Measurements from ENCODE around the gene POU6F2. TPM values are rescaled to one million over a fixed set of nuclear protein-coding genes. Genes with fewer than 3 reads are reported as not detected.

POU6F2 gene, protein sequence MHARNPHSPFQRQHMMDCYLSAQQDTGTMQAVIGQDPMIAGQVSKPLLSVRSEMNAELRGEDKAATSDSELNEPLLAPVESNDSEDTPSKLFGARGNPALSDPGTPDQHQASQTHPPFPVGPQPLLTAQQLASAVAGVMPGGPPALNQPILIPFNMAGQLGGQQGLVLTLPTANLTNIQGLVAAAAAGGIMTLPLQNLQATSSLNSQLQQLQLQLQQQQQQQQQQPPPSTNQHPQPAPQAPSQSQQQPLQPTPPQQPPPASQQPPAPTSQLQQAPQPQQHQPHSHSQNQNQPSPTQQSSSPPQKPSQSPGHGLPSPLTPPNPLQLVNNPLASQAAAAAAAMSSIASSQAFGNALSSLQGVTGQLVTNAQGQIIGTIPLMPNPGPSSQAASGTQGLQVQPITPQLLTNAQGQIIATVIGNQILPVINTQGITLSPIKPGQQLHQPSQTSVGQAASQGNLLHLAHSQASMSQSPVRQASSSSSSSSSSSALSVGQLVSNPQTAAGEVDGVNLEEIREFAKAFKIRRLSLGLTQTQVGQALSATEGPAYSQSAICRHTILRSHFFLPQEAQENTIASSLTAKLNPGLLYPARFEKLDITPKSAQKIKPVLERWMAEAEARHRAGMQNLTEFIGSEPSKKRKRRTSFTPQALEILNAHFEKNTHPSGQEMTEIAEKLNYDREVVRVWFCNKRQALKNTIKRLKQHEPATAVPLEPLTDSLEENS
- not detected in 2 replicates for total RNA-seq

DNA sequence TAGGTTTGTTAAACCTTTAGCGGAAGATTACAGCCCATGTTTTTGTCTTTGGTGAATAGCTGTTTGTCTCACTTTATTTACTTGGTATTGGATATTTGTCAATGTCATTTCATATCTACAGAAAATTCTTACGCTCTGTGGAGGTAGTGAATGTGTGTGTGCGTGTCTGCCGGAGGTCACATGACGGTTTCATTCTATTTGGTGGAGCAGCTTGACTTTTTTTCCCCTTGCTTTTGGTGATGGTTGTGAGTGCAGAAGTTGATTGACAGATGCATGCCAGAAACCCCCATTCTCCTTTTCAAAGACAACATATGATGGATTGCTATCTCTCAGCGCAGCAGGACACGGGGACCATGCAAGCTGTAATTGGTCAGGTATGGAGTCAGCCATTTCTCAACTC lies at the start of gene POU6F2:
TSS of gene POU6F2 (plus strand) at position 225 of the 400 bp plus-strand sequence. CDS start at position 270, 45 bp downstream.

Small RNA genes lying within 50 kb of the gene (small RNA-seq; reads per million reads assigned to genes)
- 1.6 reads per million, percentile 75 among the genes with 10 or more reads in this experiment for gene SNORA20B

Other genes starting within 250 kb of the POU6F2 start
- gene VPS41, start 68.7 kb upstream of the POU6F2 start, total RNA-seq: 40.8 and 67.3 TPM in 2 replicates

Data from vein endothelial cell (primary cell).